Measurements from ENCODE around the gene PHLDB1.

Gene PHLDB1

DNA sequence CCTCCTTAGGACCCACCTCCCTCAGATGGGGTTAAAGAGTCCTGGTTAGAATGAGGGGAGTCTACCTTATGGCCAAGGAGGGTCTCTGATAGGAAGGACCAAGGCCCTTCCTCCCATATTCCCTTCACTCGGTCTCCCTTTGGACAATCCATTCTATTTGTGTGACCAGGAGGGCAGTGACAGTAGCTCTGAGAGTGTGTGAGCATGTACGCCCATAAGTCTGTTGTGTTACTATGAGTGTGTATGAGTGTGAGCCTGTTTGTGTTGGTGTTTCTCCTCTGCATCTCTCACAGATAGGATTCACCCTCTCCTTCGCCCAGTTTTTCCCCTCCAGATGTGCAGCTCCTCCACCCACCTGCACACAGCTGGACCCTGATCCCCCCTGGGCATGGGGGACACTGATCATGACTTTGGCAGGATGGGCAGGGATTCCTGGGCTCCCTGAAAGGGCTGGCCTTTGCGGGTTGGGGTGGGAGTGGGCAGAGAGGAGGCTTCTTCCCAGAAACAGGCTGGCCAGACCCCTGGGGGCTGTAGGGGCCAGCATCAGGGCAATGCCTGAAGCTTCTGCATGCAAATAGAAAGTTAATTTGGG lies 14.5 kb downstream of the PHLDB1 start:
- in situ Hi-C loops (cut with MboI; ENCODE audit: low sequenced_read_pairs), result no loop called here

DNA sequence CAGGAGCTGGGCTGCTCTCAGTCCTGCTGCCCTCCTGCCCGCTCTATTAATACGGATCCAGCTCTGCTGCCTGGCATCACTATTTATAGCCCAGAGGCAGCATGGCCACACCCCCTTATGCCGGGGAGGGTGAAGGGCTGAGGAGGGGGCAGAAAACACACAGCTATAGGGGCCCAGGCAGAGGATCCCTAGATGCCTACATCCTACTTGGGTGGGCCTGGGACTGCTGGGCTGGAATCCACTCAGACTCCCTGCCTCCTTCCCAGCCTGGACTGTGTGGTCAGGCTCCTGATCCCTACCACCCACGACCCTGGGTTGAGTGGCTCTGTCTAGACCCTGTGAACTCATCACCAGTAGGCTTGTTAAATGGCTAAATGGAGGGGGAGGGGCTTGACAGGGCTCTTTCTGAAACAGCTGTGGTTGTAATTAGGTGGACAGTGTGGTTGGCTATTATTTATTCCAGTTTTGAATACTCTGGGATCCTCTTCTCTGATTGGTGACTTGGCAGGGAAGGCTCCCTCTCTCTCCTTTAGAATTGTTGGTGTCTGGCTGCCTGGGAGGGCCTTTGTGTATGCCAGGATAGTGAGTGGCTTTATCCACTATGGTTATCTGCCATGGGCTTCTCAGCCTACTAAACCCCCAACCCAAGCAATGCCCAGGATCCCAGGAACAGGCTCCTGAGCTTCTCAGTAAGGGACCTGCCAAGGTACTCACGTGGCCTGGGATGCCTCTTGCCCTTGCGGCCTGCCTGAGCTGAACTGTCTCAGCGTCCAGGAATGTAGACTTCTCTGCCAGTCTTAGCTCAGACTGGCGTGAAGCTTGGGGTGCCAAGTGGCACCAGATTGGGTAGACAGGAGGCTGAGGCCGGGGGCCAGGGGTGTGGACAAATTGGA lies 15.2 kb downstream of the PHLDB1 start:
- in situ Hi-C loops (cut with MboI; ENCODE audit: low sequenced_read_pairs), result no loop called here

GRCh38 chr11:118623269-118623655 lies 15.8 kb downstream of the PHLDB1 start:
- in situ Hi-C loops (cut with MboI; ENCODE audit: low sequenced_read_pairs), result no loop called here

- in situ Hi-C loops (cut with MboI; ENCODE audit: low sequenced_read_pairs), result no loop called here
Observed at GRCh38 chr11:118625036-118625690, 17.7 kb downstream of the PHLDB1 start.

- in situ Hi-C loops (cut with MboI; ENCODE audit: low sequenced_read_pairs), result no loop called here
Observed at GRCh38 chr11:118625976-118626375, 18.6 kb downstream of the PHLDB1 start.

- in situ Hi-C loops (cut with MboI; ENCODE audit: low sequenced_read_pairs), result no loop called here
Observed at GRCh38 chr11:118627566-118627965, 20.2 kb downstream of the PHLDB1 start.

- in situ Hi-C loops (cut with MboI; ENCODE audit: low sequenced_read_pairs), result no loop called here
Observed at GRCh38 chr11:118628031-118628430, 20.6 kb downstream of the PHLDB1 start.

GRCh38 chr11:118628432-118628831 lies 21.0 kb downstream of the PHLDB1 start:
- in situ Hi-C loops (cut with MboI; ENCODE audit: low sequenced_read_pairs), result no loop called here

DNA sequence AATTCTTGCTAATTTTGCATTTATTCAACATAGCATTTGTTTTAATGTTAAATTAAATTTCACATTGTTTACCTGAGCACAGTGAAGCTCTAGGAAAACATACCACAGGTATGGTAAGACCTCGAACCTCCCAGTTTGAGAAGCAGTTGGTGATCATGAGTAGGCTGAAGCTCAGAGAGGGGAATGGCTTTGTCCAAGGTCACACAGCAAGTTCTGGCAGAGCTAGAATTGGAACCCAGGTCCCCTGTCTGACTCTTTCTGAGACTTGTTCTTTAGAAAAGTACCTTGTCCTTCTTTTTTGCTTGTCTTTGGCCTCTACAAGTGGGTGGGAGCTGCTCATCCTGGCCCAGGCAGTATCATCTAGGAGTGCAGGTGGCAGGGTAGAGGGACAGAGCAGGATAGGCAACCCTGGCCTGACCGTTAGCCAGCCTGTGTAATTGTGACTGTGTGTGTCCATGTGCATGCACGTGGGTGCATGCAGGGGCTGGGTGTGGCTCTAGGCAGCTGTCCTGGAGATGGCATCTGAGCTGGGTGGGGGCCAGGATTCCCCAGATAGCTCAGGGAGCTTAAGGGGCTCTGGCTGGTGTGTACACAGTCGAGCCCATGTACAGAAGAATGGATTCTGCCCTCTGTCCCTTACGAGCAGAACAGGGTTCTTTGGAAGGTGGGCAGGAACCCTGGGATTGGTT lies 21.6 kb downstream of the PHLDB1 start:
- in situ Hi-C loops (cut with MboI; ENCODE audit: low sequenced_read_pairs), result no loop called here

DNA sequence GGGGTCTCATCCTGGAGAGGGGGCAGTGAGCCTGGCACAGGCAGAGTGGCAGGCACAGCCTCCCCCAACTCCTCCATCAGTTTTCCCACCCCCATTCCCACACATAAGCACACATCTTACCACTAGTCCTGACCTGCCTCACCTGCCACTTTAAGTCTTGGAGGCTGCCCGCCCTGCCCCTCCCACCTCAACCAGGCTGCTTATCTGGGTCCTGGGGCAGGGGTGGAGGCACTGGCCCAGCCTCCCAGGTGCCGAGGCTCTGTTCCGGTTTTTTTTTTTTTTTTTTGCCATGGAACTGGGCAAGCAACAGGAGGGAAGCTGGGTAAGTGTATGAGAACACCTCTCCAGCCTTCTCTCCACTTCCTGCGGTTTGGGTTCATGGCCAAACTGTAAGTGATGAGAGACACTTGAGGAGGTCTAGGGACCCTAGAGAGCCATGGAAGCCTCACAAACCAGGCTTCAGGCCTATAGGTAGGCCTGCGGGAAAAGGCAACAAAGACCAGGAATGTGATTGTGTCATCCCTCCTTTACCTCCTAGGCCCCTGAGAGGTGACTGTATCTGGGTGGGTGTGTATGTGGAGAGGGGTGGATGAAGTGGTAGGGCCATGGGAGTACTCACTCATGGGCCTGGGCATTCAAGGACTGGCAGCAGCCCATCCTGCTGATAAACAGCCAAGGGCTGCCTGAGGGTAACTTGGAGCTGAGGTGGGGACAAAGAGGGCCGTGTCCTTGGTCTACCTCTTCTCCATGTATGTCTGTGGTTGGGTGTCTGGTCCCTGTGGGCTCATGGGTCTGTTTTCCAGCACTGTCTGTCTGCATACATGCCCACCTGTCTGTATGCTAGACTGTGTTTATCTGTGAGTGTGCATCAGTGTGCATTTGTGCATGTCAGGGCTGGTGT lies 22.6 kb downstream of the PHLDB1 start:
- in situ Hi-C loops (cut with MboI; ENCODE audit: low sequenced_read_pairs), result no loop called here

DNA sequence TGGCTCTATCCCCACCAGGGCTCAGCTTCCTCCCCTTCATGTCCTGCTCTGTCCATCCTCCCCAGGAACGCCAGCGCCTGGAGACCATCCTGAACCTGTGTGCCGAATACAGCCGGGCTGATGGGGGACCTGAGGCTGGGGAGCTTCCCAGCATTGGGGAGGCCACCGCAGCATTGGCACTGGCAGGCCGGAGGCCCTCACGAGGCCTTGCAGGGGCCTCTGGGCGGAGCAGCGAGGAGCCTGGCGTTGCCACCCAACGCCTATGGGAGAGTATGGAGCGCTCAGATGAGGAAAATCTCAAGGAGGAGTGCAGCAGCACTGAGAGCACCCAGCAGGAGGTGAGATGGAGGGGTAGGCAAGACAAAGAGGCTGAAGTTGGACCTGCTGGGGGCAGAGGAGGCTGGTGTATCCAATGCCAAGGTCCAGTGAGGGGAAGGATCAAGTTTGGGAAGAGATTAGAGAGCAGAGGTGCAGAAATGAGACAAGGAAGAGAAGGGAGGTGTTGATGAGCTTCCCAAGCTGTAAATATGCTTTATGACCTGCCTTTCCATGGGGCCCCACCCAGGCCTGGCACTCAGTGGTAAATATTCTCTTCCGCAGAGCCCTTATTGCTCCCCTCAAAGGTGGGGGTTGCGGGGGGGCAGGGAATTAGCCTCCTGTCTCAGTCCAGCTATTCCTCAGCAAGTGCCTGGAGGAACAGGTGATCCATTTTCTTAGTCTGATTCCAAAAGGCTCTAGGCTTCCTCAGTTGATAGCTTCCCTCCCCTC lies 23.9 kb downstream of the PHLDB1 start:
- in situ Hi-C loops (cut with MboI; ENCODE audit: low sequenced_read_pairs), result no loop called here

- in situ Hi-C loops (cut with MboI; ENCODE audit: low sequenced_read_pairs), result no loop called here
Observed at GRCh38 chr11:118632577-118633318, 25.3 kb downstream of the PHLDB1 start.

DNA sequence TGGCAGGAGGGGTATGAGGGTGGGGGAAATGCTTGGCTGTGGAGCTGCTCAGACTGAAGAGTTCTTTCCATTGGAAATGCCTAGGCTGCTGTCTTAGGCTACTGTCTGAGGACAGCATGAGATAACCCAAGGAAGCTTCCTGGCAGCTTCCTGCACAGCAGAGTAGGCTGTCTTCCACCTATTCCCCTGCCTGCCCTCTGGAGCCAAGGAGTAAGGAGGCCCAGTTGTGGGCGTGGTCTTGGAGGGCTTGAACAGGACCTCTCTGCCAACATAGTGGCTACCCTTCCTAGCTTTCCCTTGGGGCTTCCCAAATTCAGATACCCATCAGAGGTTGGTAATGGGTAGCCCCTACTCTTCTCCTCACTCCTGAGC lies 25.9 kb downstream of the PHLDB1 start:
- in situ Hi-C loops (cut with MboI; ENCODE audit: low sequenced_read_pairs), result no loop called here

GRCh38 chr11:118633979-118634378 lies 26.6 kb downstream of the PHLDB1 start:
- in situ Hi-C loops (cut with MboI; ENCODE audit: low sequenced_read_pairs), result no loop called here

DNA sequence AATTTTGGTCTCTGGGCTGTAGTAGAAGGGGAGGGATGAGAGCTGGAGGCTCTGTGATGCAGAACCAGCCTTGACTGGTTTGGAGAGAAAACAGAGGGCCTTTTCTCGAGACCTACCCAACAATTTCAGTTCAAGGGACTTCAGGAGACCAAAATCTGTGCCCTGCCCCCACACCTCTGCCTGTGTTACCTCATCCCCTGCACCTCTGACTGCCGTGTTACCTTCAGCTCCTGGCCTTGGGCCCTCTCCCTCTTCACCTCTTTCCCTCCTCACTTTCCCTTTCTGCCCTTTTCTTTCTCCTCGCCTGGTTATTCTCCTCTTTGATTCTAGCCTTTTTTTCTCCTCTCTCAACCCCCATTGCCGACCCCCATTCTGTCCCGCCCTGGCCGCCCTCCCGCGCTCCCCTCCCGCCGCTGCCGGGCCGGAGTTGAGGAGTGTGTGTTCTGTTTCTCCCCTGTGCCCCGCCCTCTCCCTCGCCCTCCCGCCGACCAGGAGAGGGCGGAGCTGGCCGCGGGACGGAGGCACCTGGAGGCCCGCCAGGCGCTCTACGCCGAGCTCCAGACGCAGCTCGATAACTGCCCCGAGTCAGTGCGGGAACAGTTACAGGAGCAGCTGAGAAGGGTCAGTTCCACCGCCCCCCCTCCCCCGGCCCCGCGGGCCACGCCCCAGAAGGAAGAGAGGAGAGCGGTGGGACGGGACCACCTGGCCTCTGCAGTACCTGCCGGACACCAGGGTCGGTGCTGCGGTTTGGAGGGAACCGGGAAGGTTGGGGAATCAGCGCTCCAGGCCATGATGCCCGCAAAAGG lies 27.2 kb downstream of the PHLDB1 start:
- in situ Hi-C loops (cut with MboI; ENCODE audit: low sequenced_read_pairs), result no loop called here

GRCh38 chr11:118635237-118635591 lies 27.8 kb downstream of the PHLDB1 start:
- in situ Hi-C loops (cut with MboI; ENCODE audit: low sequenced_read_pairs), result no loop called here

DNA sequence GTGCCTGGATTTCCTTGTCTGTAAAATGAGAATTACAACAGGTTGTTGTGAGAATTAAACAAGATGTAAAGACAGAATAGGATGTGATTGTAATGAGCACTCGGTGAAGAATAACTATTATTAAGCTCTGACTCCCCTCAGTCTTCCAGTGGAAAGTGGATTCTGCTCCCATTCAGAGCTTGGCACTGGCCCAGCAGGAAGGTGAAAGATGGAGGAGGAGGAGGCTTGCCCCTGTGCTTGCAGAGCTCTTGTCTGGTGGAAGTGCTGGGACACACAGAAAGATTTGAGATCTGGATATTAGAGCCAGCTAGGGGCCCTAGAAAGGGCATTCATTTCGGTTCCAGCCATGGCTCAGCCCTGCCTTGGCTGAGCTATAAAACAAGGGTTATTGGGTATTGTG lies 28.2 kb downstream of the PHLDB1 start:
- in situ Hi-C loops (cut with MboI; ENCODE audit: low sequenced_read_pairs), result no loop called here

GRCh38 chr11:118636569-118637290 lies 29.3 kb downstream of the PHLDB1 start:
- in situ Hi-C loops (cut with MboI; ENCODE audit: low sequenced_read_pairs), result no loop called here
